ENCODE measurements around the gene RAB7B.

Gene RAB7B

DNA sequence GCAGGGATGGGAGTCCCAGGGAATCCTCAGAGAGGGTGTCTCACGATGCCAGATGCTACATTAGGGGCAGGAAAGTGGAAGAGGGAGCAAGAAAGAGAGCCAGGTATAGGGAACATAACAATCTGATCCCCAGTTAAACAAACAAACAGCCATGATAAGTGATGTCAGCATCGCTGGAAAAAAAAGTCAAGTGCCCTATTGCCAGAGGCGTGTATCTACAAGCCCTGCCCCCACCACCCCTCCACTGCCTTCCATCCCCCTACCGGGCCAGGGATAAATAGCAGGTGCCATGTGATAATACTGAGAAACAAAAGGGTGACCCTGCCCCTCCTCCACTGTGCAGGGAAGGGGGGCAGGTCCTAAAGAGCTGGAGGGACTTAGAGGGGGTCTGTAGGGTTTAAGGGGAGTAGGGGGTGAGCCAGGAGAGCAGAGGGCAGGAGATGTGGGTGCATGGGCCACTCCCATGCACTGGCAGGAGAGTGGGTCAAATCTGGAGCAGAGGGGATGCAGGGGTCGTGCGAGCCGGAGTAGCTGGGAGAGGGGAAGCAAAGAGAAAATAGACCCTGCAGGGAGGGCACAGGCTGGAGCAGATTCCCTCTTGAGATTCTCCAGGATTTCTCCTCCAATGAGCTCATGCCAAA is 63.4 kb downstream of the RAB7B start:
- TF ChIP-seq SIN3A (IDR thresholded peaks at IDR 0.05; ENCODE audit: borderline replicate concordance, insufficient read depth, low read length) (no peak), REST (IDR thresholded peaks at IDR 0.05; ENCODE audit: insufficient read depth in 1 of 2, low read depth in 2 of 2, low read length in 2 of 2) (no peak), POLR2AphosphoS5 (IDR thresholded peaks at IDR 0.05; ENCODE audit: low read depth, low read length) (no peak), FOXP2 (optimal IDR thresholded peaks at IDR 0.05; ENCODE audit: borderline replicate concordance, extremely low read depth, extremely low read length, insufficient read depth) (no peak), TAF1 (IDR thresholded peaks at IDR 0.05; ENCODE audit: borderline replicate concordance, insufficient read depth, low read length) (no peak)

- TF ChIP-seq POLR2AphosphoS5 (IDR thresholded peaks at IDR 0.05; ENCODE audit: low read depth, low read length), result no peak
- TF ChIP-seq SIN3A (IDR thresholded peaks at IDR 0.05; ENCODE audit: borderline replicate concordance, insufficient read depth, low read length), result no peak
- TF ChIP-seq TAF1 (IDR thresholded peaks at IDR 0.05; ENCODE audit: borderline replicate concordance, insufficient read depth, low read length), result no peak
- no peak for TF ChIP-seq FOXP2 (optimal IDR thresholded peaks at IDR 0.05; ENCODE audit: borderline replicate concordance, extremely low read depth, extremely low read length, insufficient read depth)
- no peak for TF ChIP-seq REST (IDR thresholded peaks at IDR 0.05; ENCODE audit: insufficient read depth in 1 of 2, low read depth in 2 of 2, low read length in 2 of 2)
Observed at GRCh38 chr1:205938682-205939081, 64.5 kb downstream of the RAB7B start.

DNA sequence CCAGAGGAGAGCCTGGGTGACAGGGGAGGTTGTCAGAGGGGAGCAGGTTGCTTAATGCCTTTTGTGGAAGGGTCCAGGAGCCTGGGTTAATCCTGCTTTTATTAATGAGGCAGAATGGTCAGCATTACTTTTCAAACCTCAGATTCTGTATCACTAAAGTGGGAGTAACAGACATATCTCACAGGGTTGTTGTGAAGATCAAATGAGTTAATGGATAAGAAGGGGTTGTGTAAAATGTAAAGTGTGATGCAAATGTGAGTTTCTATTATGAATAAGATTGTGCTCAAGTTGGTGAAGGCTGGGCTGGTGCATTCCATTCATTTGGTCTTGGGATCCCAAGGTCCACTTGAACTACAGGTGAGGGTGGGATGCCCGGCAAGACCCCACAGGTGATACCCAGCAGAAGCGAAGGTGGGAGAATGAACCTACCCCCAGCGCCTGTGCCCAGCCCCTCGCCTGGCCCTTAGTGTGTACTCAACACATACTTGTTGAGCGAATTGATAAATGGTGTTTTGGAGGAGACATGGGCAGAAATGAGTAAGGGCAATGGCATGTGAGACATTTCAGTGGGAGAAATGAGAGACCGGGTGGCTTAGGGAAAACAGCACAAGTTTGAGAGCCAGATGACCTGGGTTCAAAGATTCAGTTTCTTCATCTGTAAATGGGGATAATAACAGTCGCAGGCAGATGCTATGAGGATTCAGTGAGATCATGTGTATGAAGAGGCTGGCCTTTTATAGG is 66.2 kb downstream of the RAB7B start:
- TF ChIP-seq REST (IDR thresholded peaks at IDR 0.05; ENCODE audit: insufficient read depth in 1 of 2, low read depth in 2 of 2, low read length in 2 of 2) (no peak), POLR2AphosphoS5 (IDR thresholded peaks at IDR 0.05; ENCODE audit: low read depth, low read length) (no peak), FOXP2 (optimal IDR thresholded peaks at IDR 0.05; ENCODE audit: borderline replicate concordance, extremely low read depth, extremely low read length, insufficient read depth) (no peak), SIN3A (IDR thresholded peaks at IDR 0.05; ENCODE audit: borderline replicate concordance, insufficient read depth, low read length) (no peak), TAF1 (IDR thresholded peaks at IDR 0.05; ENCODE audit: borderline replicate concordance, insufficient read depth, low read length) (no peak)

DNA sequence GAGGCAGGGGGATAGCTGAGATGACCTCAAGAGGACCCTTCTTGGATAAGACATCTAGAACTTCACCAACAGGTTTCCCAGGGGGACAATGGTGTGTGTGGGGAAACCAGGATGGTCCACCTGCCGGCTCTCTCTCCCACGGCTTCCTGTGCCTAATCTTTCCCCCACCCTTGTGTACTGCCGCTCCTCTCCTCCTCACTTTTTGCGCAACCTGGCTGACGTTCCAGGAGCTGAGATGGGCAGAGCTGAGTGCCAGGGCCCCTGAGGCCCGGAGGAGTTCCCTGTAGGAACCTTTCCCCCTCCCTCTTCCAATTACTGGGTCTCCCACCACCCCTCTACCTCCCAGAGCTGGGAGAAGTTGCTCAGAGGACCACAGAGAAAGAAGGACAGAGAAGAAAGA is 66.9 kb downstream of the RAB7B start:
- TF ChIP-seq FOXP2 (optimal IDR thresholded peaks at IDR 0.05; ENCODE audit: borderline replicate concordance, extremely low read depth, extremely low read length, insufficient read depth), result no peak

DNA sequence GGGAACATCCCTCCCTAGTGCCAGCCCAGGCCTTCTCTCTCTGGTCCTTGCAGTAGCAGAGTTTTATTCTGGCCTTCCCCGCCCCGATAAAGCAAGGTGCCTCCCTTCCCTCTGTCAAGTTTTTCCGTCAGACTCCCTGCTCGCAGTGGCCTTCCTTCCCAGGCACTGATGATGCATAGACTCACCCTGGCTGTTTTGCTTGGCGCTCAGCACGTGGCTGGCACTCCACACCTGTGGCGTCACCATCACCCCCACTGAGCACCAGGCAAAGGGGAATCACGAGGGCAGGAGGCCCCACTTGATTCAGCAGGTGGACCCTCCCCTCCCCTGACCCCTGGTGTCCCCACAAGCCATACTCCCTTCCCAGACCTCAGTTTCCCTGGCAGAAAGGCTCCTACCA is 67.3 kb downstream of the RAB7B start:
- no peak for TF ChIP-seq REST (IDR thresholded peaks at IDR 0.05; ENCODE audit: insufficient read depth in 1 of 2, low read depth in 2 of 2, low read length in 2 of 2)
- TF ChIP-seq TAF1 (IDR thresholded peaks at IDR 0.05; ENCODE audit: borderline replicate concordance, insufficient read depth, low read length), result no peak
- TF ChIP-seq FOXP2 (optimal IDR thresholded peaks at IDR 0.05; ENCODE audit: borderline replicate concordance, extremely low read depth, extremely low read length, insufficient read depth), result no peak
- TF ChIP-seq POLR2AphosphoS5 (IDR thresholded peaks at IDR 0.05; ENCODE audit: low read depth, low read length), result no peak
- no peak for TF ChIP-seq SIN3A (IDR thresholded peaks at IDR 0.05; ENCODE audit: borderline replicate concordance, insufficient read depth, low read length)
